ENCODE results near the gene SPZ1. TPM values are rescaled to one million over a fixed set of nuclear protein-coding genes. Genes with fewer than 3 reads are reported as not detected.

The SPZ1 gene, protein sequence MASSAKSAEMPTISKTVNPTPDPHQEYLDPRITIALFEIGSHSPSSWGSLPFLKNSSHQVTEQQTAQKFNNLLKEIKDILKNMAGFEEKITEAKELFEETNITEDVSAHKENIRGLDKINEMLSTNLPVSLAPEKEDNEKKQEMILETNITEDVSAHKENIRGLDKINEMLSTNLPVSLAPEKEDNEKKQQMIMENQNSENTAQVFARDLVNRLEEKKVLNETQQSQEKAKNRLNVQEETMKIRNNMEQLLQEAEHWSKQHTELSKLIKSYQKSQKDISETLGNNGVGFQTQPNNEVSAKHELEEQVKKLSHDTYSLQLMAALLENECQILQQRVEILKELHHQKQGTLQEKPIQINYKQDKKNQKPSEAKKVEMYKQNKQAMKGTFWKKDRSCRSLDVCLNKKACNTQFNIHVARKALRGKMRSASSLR
- total RNA-seq (2016; rRNA removed; fragmentation: Illumina TruSeq; extraction: Trizol) (not detected in 2 replicates), polyA plus RNA-seq (2011; rRNA removed) (not detected in 2 replicates), polyA minus RNA-seq (2011; rRNA and poly(A)+ RNA removed; ENCODE audit: low replicate concordance) (not detected in 2 replicates), Bru-seq, nascent RNA (not detected), BruChase-seq, experiment 1, labeled RNA remaining after a 6-hour chase (not detected), BruChase-seq, experiment 2, labeled RNA remaining after a 2-hour chase (not detected)
- not detected in 2 replicates for total RNA-seq (2016; cell fraction: cytosol; rRNA removed; fragmentation: Illumina TruSeq; extraction: Trizol; ENCODE audit: low read depth)
- not detected in 2 replicates for total RNA-seq (2016; cell fraction: insoluble cytoplasmic fraction; rRNA removed; fragmentation: Illumina TruSeq; extraction: Trizol)
- not detected in 2 replicates for total RNA-seq (2016; cell fraction: membrane; rRNA removed; fragmentation: Illumina TruSeq; extraction: Trizol)
- not detected in 2 replicates for total RNA-seq (2016; cell fraction: nucleus; rRNA removed; fragmentation: Illumina TruSeq; extraction: Trizol)
- not detected in 2 replicates for polyA plus RNA-seq (2011; cell fraction: cytosol; rRNA removed)
- polyA plus RNA-seq (2011; cell fraction: nucleus; rRNA removed): not detected in 2 replicates
- polyA plus RNA-seq (2012): not detected in 2 replicates
- not detected in 2 replicates for polyA plus RNA-seq (2016; cell fraction: cytosol; fragmentation: Illumina TruSeq; extraction: Trizol; ENCODE audit: low read depth)
- not detected in 2 replicates for polyA plus RNA-seq (2016; cell fraction: insoluble cytoplasmic fraction; fragmentation: Illumina TruSeq; extraction: Trizol; ENCODE audit: low read depth)
- polyA plus RNA-seq (2016; cell fraction: membrane; fragmentation: Illumina TruSeq; extraction: Trizol; ENCODE audit: low read depth): not detected in 2 replicates
- not detected in 2 replicates for polyA plus RNA-seq (2016; cell fraction: nucleus; fragmentation: Illumina TruSeq; extraction: Trizol; ENCODE audit: insufficient read depth, low read depth)
- not detected in 2 replicates for polyA minus RNA-seq (2011; cell fraction: cytosol; rRNA and poly(A)+ RNA removed)
- polyA minus RNA-seq (2011; cell fraction: nucleus; rRNA and poly(A)+ RNA removed): not detected in 2 replicates
- long read RNA-seq, experiment 1: 0 reads
- long read RNA-seq, experiment 2: 0 reads

DNA sequence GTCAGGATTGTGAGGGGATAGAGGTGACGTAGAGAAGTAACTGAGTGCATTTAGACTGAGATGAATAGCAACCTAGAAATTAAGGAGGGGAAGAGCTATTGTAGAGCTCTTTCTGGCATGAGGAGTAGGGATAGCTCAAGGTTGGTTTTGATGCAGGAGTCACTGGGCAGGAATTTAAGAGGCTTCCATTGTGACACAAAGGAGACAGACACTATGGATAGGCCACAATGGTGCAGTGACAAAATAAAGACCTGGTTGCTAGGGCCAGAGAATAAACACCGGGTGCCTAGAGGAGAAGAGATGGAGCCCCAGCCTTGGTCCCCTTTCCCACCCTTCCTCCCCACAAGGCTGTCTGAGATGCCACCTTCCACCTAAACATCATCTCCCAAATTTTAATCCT is at the start of gene SPZ1:
Gene SPZ1 (plus strand): TSS at position 301 of the 400 bp plus-strand sequence. CDS start 214 bp downstream, outside the sequence.
- in situ Hi-C loops (cut with HindIII; ENCODE audit: extremely low pct_ligation_motif_present, low pct_unique_long_range_greater_than_20kb): no loop called here
- TF ChIP-seq ZNF761 (CRISPR knock-in tag; conservative IDR thresholded peaks at IDR 0.05) (no peak), RBAK (CRISPR knock-in tag; IDR thresholded peaks at IDR 0.05) (no peak), ZNF34 (CRISPR knock-in tag; IDR thresholded peaks at IDR 0.05; ENCODE audit: borderline replicate concordance) (no peak)
- TF ChIP-seq, protein P1, sequence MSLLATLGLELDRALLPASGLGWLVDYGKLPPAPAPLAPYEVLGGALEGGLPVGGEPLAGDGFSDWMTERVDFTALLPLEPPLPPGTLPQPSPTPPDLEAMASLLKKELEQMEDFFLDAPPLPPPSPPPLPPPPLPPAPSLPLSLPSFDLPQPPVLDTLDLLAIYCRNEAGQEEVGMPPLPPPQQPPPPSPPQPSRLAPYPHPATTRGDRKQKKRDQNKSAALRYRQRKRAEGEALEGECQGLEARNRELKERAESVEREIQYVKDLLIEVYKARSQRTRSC (CRISPR knock-in tag; IDR thresholded peaks at IDR 0.05; ENCODE audit: low read depth): no peak
- TF ChIP-seq, protein P2, sequence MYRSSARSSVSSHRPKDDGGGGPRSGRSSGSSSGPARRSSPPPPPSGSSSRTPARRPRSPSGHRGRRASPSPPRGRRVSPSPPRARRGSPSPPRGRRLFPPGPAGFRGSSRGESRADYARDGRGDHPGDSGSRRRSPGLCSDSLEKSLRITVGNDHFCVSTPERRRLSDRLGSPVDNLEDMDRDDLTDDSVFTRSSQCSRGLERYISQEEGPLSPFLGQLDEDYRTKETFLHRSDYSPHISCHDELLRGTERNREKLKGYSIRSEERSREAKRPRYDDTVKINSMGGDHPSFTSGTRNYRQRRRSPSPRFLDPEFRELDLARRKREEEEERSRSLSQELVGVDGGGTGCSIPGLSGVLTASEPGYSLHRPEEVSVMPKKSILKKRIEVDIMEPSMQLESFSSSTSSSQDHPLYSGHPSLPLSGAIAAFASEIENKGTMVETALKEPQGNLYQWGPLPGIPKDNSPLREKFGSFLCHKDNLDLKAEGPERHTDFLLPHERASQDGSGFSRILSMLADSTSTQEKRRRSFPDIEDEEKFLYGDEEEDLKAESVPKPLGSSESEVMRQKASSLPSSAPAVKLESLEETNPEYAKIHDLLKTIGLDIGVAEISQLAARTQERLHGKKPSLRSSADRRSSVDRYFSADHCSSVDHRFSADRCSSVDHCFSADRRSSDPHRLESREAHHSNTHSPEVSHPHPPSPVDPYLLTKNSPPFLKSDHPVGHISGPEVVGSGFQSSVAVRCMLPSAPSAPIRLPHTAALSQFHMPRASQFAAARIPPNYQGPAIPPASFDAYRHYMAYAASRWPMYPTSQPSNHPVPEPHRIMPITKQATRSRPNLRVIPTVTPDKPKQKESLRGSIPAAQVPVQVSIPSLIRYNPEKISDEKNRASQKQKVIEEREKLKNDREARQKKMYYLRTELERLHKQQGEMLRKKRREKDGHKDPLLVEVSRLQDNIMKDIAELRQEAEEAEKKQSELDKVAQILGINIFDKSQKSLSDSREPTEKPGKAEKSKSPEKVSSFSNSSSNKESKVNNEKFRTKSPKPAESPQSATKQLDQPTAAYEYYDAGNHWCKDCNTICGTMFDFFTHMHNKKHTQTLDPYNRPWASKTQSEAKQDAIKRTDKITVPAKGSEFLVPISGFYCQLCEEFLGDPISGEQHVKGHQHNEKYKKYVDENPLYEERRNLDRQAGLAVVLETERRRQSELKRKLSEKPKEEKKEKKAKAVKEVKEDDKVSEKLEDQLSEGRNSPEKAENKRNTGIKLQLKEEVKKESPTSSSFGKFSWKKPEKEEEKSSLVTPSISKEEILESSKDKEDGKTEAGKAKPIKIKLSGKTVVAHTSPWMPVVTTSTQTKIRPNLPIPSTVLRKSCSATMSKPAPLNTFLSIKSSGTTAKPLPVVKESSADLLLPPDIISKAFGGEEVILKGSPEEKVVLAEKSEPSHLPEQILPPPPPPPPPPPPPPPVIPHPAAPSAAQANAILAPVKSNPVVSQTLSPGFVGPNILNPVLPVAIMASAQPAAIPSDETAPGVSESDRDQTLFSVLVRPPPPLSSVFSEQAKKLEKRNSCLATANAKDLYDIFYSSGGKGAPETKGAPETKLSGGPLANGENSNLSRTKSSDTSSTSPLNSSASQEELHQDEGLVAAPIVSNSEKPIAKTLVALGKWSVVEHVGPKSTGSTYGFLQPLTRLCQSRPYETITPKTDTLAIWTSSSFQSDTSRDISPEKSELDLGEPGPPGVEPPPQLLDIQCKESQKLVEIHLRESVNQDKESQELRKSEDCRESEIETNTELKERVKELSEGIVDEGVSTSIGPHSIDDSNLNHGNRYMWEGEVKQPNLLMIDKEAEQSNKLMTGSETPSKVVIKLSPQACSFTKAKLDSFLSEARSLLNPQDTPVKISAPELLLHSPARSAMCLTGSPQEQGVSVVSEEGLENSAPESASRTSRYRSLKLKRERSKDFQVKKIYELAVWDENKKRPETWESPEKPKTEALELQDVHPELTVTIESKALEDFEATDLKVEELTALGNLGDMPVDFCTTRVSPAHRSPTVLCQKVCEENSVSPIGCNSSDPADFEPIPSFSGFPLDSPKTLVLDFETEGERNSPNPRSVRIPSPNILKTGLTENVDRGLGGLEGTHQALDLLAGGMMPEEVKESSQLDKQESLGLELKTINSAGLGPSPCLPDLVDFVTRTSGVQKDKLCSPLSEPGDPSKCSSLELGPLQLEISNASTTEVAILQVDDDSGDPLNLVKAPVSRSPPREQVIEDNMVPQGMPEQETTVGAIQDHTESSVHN (CRISPR knock-in tag; IDR thresholded peaks at IDR 0.05): no peak
- TF ChIP-seq, protein P3, sequence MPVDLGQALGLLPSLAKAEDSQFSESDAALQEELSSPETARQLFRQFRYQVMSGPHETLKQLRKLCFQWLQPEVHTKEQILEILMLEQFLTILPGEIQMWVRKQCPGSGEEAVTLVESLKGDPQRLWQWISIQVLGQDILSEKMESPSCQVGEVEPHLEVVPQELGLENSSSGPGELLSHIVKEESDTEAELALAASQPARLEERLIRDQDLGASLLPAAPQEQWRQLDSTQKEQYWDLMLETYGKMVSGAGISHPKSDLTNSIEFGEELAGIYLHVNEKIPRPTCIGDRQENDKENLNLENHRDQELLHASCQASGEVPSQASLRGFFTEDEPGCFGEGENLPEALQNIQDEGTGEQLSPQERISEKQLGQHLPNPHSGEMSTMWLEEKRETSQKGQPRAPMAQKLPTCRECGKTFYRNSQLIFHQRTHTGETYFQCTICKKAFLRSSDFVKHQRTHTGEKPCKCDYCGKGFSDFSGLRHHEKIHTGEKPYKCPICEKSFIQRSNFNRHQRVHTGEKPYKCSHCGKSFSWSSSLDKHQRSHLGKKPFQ (CRISPR knock-in tag; IDR thresholded peaks at IDR 0.05; ENCODE audit: insufficient replicate concordance): no peak

More for the DNA sequence above, at the start of gene SPZ1:
- Histone ChIP-seq H3K36me3 (replicated peaks in 1 of 2; ENCODE audit: control insufficient read depth in 1 of 2, insufficient read depth in 2 of 2, low read length in 2 of 2) (no peaks in the 10 kb centered on the region), H2AFZ (ENCODE audit: low read length) (no peak within 1 kb of the TSS), H3K9me3 (ENCODE audit: low read length) (no peaks in the 10 kb centered on the region), H3K4me2 (ENCODE audit: low read depth, low read length) (no peak within 1 kb of the TSS), H3K27me3 (ENCODE audit: control insufficient read depth in 1 of 2, insufficient read depth in 2 of 2, low read length in 2 of 2) (peaks cover 0 to 5% of the 10 kb centered on the region in 2 experiments; a peak in 1 of 5 replicates), H3K79me2 (ENCODE audit: insufficient read depth, low read length) (no peaks in the 10 kb centered on the region), H3K27ac (ENCODE audit: extremely low read length, insufficient read depth, low read length) (no peak within 1 kb of the TSS), H4K20me1 (ENCODE audit: insufficient read depth, low read length) (no peaks in the 10 kb centered on the region), H3K4me3 (replicated peaks in 1 of 3; ENCODE audit: insufficient read depth in 1 of 3, low read depth in 2 of 3, low read length in 3 of 3) (no peak within 1 kb of the TSS), H3K4me1 (ENCODE audit: insufficient read depth, low read length) (no peaks in the 10 kb centered on the region), H3K9ac (ENCODE audit: insufficient read depth, low read depth, low read length) (no peak within 1 kb of the TSS)
- ChIA-PET CTCF (ENCODE audit: low intra/inter-chr PET ratio, low total read pairs) (no interaction called here), POLR2A (no interaction called here)
- BruUV-seq (replicated peaks): no TSS peak
- DNase-seq (ENCODE audit: low spot score) (no peak), ATAC-seq (no peak), FAIRE-seq (no peak)
- 26% methylated on average over 2 of the region's 2 CpGs for WGBS (ENCODE audit: low lambda C conversion rate)
- intact Hi-C loops (cut with micrococcal nuclease; ENCODE audit: unreplicated experiment): no loop called here

Measured in HepG2 (cell line).